HepG2 (cell line): ENCODE data around the gene APBA1. TPM values are rescaled to one million over a fixed set of nuclear protein-coding genes. Genes with fewer than 3 reads are reported as not detected.

Experiments
- ATAC-seq: fragments of 200-7000 bp; cut with Tn5 transposase; 3 replicates; pipeline ENCODE4 v1.9.1; 2020; ENCODE audit warnings: mild to moderate bottlenecking, moderate library complexity
- BruUV-seq: library from RNA; stranded (reverse); fragments of 400-500 nt; replicated peaks from 2 replicates; lab custom pipeline; 2021; lab: Mats Ljungman, UMichigan
- CTCF ChIA-PET: fragments of 300-600 bp; formaldehyde crosslinking; extraction: SDS; loops from one replicate; lab custom pipeline; 2021; ENCODE audit warnings: low total read pairs, inconsistent platforms, low intra/inter-chr PET ratio; lab: Yijun Ruan, JAX
- POLR2A ChIA-PET: fragments of 350-600 bp; sonication (Branson Sonifier 250); formaldehyde crosslinking; loops from one replicate; lab custom pipeline; 2020; ENCODE audit warnings: antibody characterized with exemption, inconsistent platforms; lab: Yijun Ruan, JAX
- DNase-seq: peaks from one replicate; pipeline ENCODE4 v3.0.0-alpha.2; 2015; ENCODE audit warnings: low spot score
- FAIRE-seq: peaks from 3 replicates; lab custom pipeline; 2011; peaks lifted over from hg19 to GRCh38; lab: Jason Lieb, UNC
- H2AFZ ChIP-seq: one replicate; pipeline ENCODE4 v1.6.1; 2011; ENCODE audit warnings: low read length, inconsistent platforms
- H3K27ac ChIP-seq: fragments of 300-600 bp; 3 replicates; pipeline ENCODE4 v1.8.0; 2011; ENCODE audit warnings: mixed run types, mild to moderate bottlenecking, mixed read lengths, low read length, inconsistent platforms; ENCODE audit not compliant: insufficient read depth; ENCODE audit errors: extremely low read length
- H3K27me3 ChIP-seq, 2 experiments: fragments of 200-600 bp in 1 of 2; 2 replicates in 1 of 2; 3 replicates in 1 of 2; pipeline versions ENCODE4 v1.6.0 to v1.8.0; 2011; ENCODE audit warnings: low read length in 2 of 2, mild to moderate bottlenecking in 2 of 2, moderate library complexity in 2 of 2, inconsistent platforms in 1 of 2; ENCODE audit not compliant: insufficient read depth in 2 of 2, control insufficient read depth in 1 of 2
- H3K36me3 ChIP-seq, 2 experiments: fragments of 200-600 bp in 1 of 2; replicated peaks in 1 of 2; 2 replicates in 1 of 2; 3 replicates in 1 of 2; pipeline versions ENCODE4 v1.5.1 to v1.8.0; 2011; ENCODE audit warnings: low read length in 2 of 2, inconsistent platforms in 1 of 2; ENCODE audit not compliant: insufficient read depth in 2 of 2, control insufficient read depth in 1 of 2
- H3K4me1 ChIP-seq: 2 replicates; pipeline ENCODE4 v1.5.1; 2012; ENCODE audit warnings: low read length, inconsistent platforms; ENCODE audit not compliant: insufficient read depth
- H3K4me2 ChIP-seq: 2 replicates; pipeline ENCODE4 v1.6.0; 2011; ENCODE audit warnings: low read depth, low read length, inconsistent platforms
- H3K4me3 ChIP-seq, 3 experiments: fragments of 200-600 bp in 1 of 3; sonication (generic), shearing (Covaris generic) in 1 of 3; replicated peaks in 1 of 3; 2 replicates each; pipeline ENCODE4 v1.5.1; 2011 to 2016; ENCODE audit warnings: low read length in 3 of 3, inconsistent platforms in 2 of 3, low read depth in 2 of 3, mild to moderate bottlenecking in 2 of 3, control low read depth in 1 of 3, mixed read lengths in 1 of 3; ENCODE audit not compliant: insufficient read depth in 1 of 3
- H3K79me2 ChIP-seq: one replicate; pipeline ENCODE4 v1.6.1; 2011; ENCODE audit warnings: low read length, inconsistent platforms; ENCODE audit not compliant: insufficient read depth
- H3K9ac ChIP-seq: 2 replicates; pipeline ENCODE4 v1.6.0; 2011; ENCODE audit warnings: mild to moderate bottlenecking, low read depth, low read length, inconsistent platforms; ENCODE audit not compliant: insufficient read depth
- H3K9me3 ChIP-seq: 2 replicates; pipeline ENCODE4 v1.5.1; 2012; ENCODE audit warnings: mild to moderate bottlenecking, low read length
- H4K20me1 ChIP-seq: 2 replicates; pipeline ENCODE4 v1.6.0; 2011; ENCODE audit warnings: inconsistent platforms, mild to moderate bottlenecking, low read length, moderate library complexity; ENCODE audit not compliant: insufficient read depth
- ATAD3A ChIP-seq: sonication (generic); formaldehyde crosslinking; IDR thresholded peaks from 2 replicates; pipeline ENCODE4 v1.4.0; 2020; ENCODE audit warnings: missing genetic modification reagents
- FOSL2 ChIP-seq: sonication (generic); formaldehyde crosslinking; IDR thresholded peaks from 2 replicates; pipeline ENCODE4 v1.4.0; 2020; ENCODE audit warnings: missing genetic modification reagents
- MAFF ChIP-seq: IDR thresholded peaks from 2 replicates; pipeline ENCODE4 v1.6.1; 2011; ENCODE audit warnings: low read depth, low read length, improper control_type of control experiment
- MAFK ChIP-seq, 2 experiments: IDR thresholded peaks in 1 of 2; conservative IDR thresholded peaks in 1 of 2; 2 replicates each; pipeline ENCODE4 v1.6.1; 2011; ENCODE audit warnings: improper control_type of control experiment in 2 of 2, low read length in 2 of 2
- PAWR ChIP-seq: sonication (generic); formaldehyde crosslinking; IDR thresholded peaks from 2 replicates; pipeline ENCODE4 v1.4.0; 2020; ENCODE audit warnings: missing genetic modification reagents, mild to moderate bottlenecking, borderline replicate concordance
- SP5 ChIP-seq: IDR thresholded peaks from 2 replicates; pipeline ENCODE4 v1.6.1; 2016; ENCODE audit warnings: low read depth, borderline replicate concordance
- TEAD2 ChIP-seq: sonication (generic); formaldehyde crosslinking; IDR thresholded peaks from 2 replicates; pipeline ENCODE4 v1.9.0; 2021; ENCODE audit warnings: missing genetic modification reagents
- XBP1 ChIP-seq: sonication (generic); formaldehyde crosslinking; IDR thresholded peaks from 2 replicates; pipeline ENCODE4 v1.5.0; 2020; ENCODE audit warnings: missing genetic modification reagents
- ZMYM2 ChIP-seq: sonication (generic); formaldehyde crosslinking; IDR thresholded peaks from 2 replicates; pipeline ENCODE4 v1.8.0; 2022; ENCODE audit warnings: mild to moderate bottlenecking, missing genetic modification reagents
- ZMYM3 ChIP-seq: sonication (generic); formaldehyde crosslinking; IDR thresholded peaks from 2 replicates; pipeline ENCODE4 v1.5.1; 2020; ENCODE audit warnings: mild to moderate bottlenecking, missing genetic modification reagents
- ZNF224 ChIP-seq: sonication (generic); formaldehyde crosslinking; IDR thresholded peaks from 2 replicates; pipeline ENCODE4 v1.5.0; 2020; ENCODE audit warnings: mild to moderate bottlenecking, missing genetic modification reagents
- ZNF317 ChIP-seq: sonication (generic); formaldehyde crosslinking; IDR thresholded peaks from 2 replicates; pipeline ENCODE4 v1.5.0; 2020; ENCODE audit warnings: mild to moderate bottlenecking, missing genetic modification reagents
- ZNF589 ChIP-seq: sonication (generic); formaldehyde crosslinking; conservative IDR thresholded peaks from 2 replicates; pipeline ENCODE4 v1.8.0; 2022; ENCODE audit warnings: mild to moderate bottlenecking, moderate library complexity, missing genetic modification reagents
- ZNF629 ChIP-seq: sonication (generic); formaldehyde crosslinking; conservative IDR thresholded peaks from 2 replicates; pipeline ENCODE4 v1.5.0; 2020; ENCODE audit warnings: missing genetic modification reagents
- WGBS: methylation state at CpG from one replicate; pipeline ENCODE4 v1.1.6; 2017; ENCODE audit warnings: low lambda C conversion rate; 5-methylcytosine and 5-hydroxymethylcytosine counted together
- in situ Hi-C: cut with HindIII; loops from 2 replicates; pipeline ENCODE4 v1.10.0; 2017; ENCODE audit warnings: low pct_unique_long_range_greater_than_20kb; ENCODE audit not compliant: extremely low pct_ligation_motif_present
- intact Hi-C: fragments of 100-400 bp; cut with micrococcal nuclease; formaldehyde crosslinking; loops from one replicate; pipeline ENCODE4 v1.10.0; 2022; ENCODE audit not compliant: unreplicated experiment
- polyA plus RNA-seq, 8 experiments: library from polyadenylated mRNA; depleted of rRNA in 3 of 8; stranded (reverse) in 7 of 8; unstranded in 1 of 8; fragments of >200 nt; fragmentation: Illumina TruSeq in 4 of 8; extraction: Trizol in 4 of 8; gene quantifications; 2 replicates each; pipeline versions ENCODE4 v1.2.1 to v1.2.3, GENCODE V29; 2011 to 2016; ENCODE audit warnings: low read depth in 4 of 8, missing spikeins in 1 of 8, mixed read lengths in 1 of 8; ENCODE audit not compliant: insufficient read depth in 1 of 8
- total RNA-seq, 5 experiments: library from RNA; depleted of rRNA; stranded (reverse); fragments of >200 nt; fragmentation: Illumina TruSeq; extraction: Trizol; gene quantifications; 2 replicates each; pipeline ENCODE4 v1.2.3, GENCODE V29; 2016; ENCODE audit warnings: low read depth in 1 of 5
- TF ChIP-seq, protein P1 (sequence below): sonication (generic); formaldehyde crosslinking; conservative IDR thresholded peaks from 2 replicates; pipeline ENCODE4 v1.4.0; 2020; ENCODE audit warnings: missing genetic modification reagents
- TF ChIP-seq, protein P2 (sequence below): IDR thresholded peaks from 2 replicates; pipeline ENCODE4 v1.6.1; 2016; ENCODE audit warnings: missing biosample characterization, missing genetic modification reagents, low read depth
- TF ChIP-seq, protein P3 (sequence below): sonication (generic); formaldehyde crosslinking; IDR thresholded peaks from 2 replicates; pipeline ENCODE4 v1.5.1; 2020; ENCODE audit warnings: mild to moderate bottlenecking, missing genetic modification reagents, borderline replicate concordance

APBA1 gene
- total and polyA plus RNA-seq, 2 of the 13 experiments (the other 11 are each of a cell fraction or from before 2014, with no cell fraction given): 0.15 TPM; not detected in 1

DNA sequence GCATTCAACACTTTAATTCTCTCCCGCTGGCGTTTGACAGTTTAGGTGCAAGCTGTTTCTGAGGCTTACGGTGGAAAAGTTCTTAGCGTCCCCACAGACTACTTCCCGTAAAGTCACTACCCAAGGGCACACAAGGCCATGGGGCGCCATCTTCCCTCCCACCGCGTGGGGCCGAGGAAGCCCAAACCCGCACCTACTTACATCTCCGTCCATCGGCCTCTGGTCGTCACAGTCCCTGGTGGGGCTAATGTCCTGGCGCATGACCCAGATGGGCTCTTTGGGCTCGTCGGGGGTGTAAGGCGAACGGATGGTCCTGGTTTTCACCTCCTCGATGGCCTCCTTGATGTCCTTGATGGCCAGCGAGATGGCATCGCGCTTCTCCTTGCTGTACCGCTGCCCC is 156.4 kb downstream of the APBA1 start:
- in situ Hi-C loops (no loop called here), intact Hi-C loops (no loop called here)

DNA sequence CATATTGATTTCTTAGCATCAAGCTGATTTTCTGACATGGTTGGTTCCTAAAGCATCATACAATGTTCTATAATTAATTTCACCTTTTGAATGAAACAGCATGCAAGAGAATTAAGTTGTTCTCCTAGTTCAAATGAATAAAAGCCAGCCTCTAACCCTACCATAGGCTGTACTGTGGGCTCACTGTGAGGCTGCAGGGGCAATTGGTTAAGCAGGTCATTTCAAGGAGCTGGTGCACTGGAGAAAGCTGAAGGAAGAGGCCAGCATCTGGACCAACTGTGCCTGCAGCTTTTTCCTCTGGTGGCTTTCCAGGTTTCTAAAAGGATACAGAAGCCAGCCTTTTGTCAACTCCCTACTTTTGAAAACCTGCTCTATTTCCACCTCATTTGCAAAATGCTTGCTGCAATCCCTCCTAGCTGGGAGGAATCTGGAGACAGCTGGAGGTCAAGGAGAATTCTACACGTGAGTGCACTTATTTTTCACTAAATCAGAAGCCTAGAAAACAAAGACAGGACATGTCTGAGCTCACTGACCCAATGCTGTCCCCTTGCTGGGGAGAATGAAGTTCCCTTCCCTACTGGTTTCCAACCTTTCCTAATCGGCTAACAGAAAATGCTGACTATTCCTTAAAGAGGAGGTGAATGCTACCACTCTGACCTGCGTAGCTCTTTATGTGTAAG is 158.9 kb downstream of the APBA1 start:
- Histone ChIP-seq H3K4me2 (no peak overlapping the region), H3K27me3 (no peaks in the 10 kb centered on the region), H3K4me3 (no peak overlapping the region), H3K9ac (no peak overlapping the region), H3K36me3 (no peaks in the 10 kb centered on the region), H4K20me1 (no peaks in the 10 kb centered on the region), H3K27ac (no peak overlapping the region), H3K9me3 (no peaks in the 10 kb centered on the region), H3K79me2 (no peaks in the 10 kb centered on the region), H2AFZ (no peak overlapping the region), H3K4me1 (peaks cover 22% of the 10 kb centered on the region)
- ChIA-PET CTCF (no interaction called here), POLR2A (no interaction called here)
- WGBS: 15% methylated on average over 3 of the region's 3 CpGs
- no peak for ATAC-seq
- no peak for FAIRE-seq
- intact Hi-C loops: no loop called here
- in situ Hi-C loops: no loop called here
- no peak for DNase-seq
- BruUV-seq: no TSS peak
- TF ChIP-seq MAFF (peak; percentile 37; the same call in 1 of the 2 replicates), ZNF317 (CRISPR knock-in tag) (no peak), MAFK (conservative IDR thresholded peaks at IDR 0.05 in 1 of 2, IDR thresholded peaks at IDR 0.05 in 1 of 2; ENCODE audit: low read length in 2 of 2) (peak; percentile 15 to 41; a peak in 2 of 4 replicates), XBP1 (CRISPR knock-in tag) (no peak), ZNF589 (CRISPR knock-in tag) (no peak)
- TF ChIP-seq, protein P1, sequence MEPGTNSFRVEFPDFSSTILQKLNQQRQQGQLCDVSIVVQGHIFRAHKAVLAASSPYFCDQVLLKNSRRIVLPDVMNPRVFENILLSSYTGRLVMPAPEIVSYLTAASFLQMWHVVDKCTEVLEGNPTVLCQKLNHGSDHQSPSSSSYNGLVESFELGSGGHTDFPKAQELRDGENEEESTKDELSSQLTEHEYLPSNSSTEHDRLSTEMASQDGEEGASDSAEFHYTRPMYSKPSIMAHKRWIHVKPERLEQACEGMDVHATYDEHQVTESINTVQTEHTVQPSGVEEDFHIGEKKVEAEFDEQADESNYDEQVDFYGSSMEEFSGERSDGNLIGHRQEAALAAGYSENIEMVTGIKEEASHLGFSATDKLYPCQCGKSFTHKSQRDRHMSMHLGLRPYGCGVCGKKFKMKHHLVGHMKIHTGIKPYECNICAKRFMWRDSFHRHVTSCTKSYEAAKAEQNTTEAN (CRISPR knock-in tag): no peak
- TF ChIP-seq, protein P2, sequence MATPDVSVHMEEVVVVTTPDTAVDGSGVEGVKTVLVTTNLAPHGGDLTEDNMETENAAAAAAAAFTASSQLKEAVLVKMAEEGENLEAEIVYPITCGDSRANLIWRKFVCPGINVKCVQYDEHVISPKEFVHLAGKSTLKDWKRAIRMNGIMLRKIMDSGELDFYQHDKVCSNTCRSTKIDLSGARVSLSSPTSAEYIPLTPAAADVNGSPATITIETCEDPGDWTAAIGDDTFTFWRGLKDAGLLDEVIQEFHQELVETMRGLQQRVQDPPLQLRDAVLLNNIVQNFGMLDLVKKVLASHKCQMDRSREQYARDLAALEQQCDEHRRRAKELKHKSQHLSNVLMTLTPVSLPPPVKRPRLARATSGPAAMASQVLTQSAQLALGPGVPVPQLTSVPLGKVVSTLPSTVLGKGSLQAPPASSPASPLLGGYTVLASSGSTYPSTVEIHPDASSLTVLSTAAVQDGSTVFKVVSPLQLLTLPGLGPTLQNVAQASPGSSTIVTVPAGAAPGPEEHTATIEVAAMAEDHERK (CRISPR knock-in tag): no peak

More for the DNA sequence above, 156.4 kb downstream of the APBA1 start:
- Histone ChIP-seq H3K4me1 (peaks cover 45% of the 10 kb centered on the region), H3K36me3 (no peaks in the 10 kb centered on the region), H3K27me3 (no peaks in the 10 kb centered on the region), H3K79me2 (no peaks in the 10 kb centered on the region), H2AFZ (no peak overlapping the region), H3K27ac (no peak overlapping the region), H4K20me1 (no peaks in the 10 kb centered on the region), H3K9me3 (no peaks in the 10 kb centered on the region), H3K4me2 (no peak overlapping the region), H3K4me3 (no peak overlapping the region), H3K9ac (no peak overlapping the region)
- ATAC-seq (no peak), DNase-seq (no peak), FAIRE-seq (no peak)
- no peak for TF ChIP-seq PAWR (CRISPR knock-in tag)
- no peak for TF ChIP-seq ZMYM3 (CRISPR knock-in tag)
- no peak for TF ChIP-seq ATAD3A (CRISPR knock-in tag)
- TF ChIP-seq ZMYM2 (CRISPR knock-in tag): no peak
- no peak for TF ChIP-seq ZNF224 (CRISPR knock-in tag)
- TF ChIP-seq ZNF629 (CRISPR knock-in tag): no peak
- TF ChIP-seq SP5 (CRISPR knock-in tag): no peak
- TF ChIP-seq FOSL2 (CRISPR knock-in tag): no peak
- no peak for TF ChIP-seq TEAD2 (CRISPR knock-in tag)
- TF ChIP-seq, protein P3, sequence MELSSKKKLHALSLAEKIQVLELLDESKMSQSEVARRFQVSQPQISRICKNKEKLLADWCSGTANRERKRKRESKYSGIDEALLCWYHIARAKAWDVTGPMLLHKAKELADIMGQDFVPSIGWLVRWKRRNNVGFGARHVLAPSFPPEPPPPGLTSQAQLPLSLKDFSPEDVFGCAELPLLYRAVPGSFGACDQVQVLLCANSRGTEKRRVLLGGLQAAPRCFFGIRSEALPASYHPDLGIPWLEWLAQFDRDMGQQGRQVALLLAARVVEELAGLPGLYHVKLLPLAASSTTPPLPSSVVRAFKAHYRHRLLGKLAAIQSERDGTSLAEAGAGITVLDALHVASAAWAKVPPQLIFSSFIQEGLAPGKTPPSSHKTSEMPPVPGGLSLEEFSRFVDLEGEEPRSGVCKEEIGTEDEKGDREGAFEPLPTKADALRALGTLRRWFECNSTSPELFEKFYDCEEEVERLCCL: no peak
- 93% methylated on average over 21 of the region's 23 CpGs for WGBS
- ChIA-PET POLR2A (no interaction called here), CTCF (no interaction called here)
- no TSS peak for BruUV-seq
